GM18517 (cell line): ENCODE results near the gene BCAM.

Experiments
- ATAC-seq: cut with Tn5 transposase; IDR thresholded peaks from one replicate; pipeline ENCODE4 v1.9.1; 2021; ENCODE audit warnings: mild to moderate bottlenecking, moderate library complexity; ENCODE audit not compliant: unreplicated experiment

BCAM gene

DNA sequence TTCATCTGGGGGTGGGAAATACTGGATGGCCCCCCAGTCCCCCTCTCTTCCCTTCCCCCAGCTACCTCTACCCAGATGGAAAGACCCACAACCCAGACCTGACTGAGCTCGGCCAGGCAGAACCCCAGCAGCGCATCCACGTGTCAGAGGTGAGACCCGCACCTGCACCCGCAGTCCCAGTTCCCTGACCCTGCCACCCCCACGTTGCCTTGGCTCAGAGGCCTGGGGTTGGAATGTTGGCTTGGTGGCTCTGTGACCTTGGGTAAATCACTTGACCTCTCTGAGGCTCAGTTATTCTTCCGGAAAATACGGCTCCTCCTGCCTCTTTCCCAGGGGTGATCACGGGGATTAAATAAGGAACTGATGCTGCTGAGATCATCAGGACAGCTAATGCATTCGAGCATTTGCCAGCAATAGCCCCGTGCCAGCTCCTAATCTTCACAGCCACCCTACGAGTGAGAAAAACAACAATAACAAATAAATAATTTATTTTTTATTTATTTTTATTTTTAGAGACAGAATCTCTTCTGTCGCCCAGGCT lies 18.9 kb upstream of the BCAM start:
- no peak for ATAC-seq

DNA sequence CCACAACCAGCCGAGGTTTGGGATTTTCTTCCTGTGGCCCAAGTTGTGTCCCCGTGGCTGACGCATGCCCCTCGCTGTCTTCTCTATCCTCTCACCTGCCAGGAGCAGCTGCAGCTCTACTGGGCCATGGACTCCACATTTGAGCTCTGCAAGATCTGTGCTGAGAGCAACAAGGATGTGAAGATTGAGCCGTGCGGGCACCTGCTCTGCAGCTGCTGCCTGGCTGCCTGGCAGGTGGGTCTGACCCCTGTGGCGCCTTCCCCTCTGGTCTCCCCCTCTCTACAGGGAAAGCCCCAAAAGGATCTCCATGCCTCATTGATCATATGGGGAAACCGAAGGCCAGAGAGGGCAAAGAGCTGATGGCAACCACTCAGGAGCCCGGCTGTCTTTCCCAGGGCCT lies 16.6 kb upstream of the BCAM start:
- no peak for ATAC-seq

DNA sequence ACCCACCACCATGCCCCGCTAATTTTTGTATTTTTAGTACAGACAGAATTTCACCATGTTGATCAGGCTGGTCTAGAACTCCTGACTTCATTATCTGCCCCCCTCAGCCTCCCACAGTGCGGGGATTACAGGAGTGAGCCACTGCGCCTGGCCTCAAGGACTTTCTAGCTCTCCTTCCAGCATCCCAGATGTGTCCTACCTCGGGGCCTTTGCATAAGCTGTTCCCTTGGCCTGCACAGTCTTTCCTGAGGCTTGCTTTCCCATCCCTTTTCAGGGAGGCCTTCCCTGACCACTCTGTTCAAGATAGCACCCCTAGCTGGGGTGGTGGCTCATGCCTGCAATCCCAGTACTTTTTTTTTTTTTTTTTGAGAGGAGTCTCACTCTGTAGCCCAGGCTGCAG lies 14.3 kb upstream of the BCAM start:
- ATAC-seq: no peak

DNA sequence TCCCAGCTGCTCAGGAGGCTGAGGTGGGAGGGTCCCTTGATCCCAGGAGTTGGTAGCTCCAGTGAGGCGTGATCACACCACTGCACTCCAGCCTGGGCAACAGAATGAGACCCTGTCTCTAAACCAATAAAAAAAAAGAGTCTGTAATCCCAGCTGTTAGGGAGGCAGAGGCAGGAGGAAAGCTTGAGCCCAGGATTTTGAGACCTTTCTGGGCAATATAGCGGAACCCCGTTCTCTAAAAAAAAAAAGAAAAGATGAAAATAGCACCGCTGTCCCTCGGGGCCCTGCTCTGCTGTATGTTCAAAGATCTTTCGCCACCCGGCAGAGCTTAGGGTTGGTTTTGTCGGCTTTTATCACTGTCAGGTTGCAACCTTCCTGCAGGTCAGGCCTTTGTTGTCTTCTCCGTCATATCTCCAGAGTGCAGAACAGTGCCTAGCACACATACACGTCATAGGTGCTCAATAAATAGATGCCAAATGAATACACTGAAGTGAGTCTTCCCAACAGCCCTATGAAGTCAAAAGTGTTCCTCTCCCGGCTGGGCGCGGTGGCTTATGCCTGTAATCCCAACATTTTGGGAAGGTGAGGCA lies 13.4 kb upstream of the BCAM start:
- ATAC-seq: no peak

DNA sequence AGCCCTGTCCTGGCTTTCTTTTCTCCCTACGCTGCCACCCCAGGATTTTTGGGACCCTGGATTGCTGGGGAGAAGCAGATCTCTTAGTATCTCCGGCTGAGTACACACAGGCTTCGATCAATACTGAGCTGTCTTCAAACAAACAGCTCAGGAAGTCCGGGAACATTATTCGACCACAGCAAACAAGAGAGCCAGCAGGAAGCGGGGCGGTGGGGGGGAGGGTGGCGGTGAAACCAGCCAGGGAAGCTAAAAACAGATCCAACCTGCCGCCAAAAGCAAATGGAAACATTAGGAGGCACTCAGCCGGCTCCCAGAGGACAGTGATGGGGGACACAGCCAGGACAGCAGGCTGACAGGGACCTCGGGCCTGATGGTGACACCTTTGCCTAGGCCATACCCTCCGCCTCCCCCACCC lies 12.2 kb upstream of the BCAM start:
- ATAC-seq: no peak

DNA sequence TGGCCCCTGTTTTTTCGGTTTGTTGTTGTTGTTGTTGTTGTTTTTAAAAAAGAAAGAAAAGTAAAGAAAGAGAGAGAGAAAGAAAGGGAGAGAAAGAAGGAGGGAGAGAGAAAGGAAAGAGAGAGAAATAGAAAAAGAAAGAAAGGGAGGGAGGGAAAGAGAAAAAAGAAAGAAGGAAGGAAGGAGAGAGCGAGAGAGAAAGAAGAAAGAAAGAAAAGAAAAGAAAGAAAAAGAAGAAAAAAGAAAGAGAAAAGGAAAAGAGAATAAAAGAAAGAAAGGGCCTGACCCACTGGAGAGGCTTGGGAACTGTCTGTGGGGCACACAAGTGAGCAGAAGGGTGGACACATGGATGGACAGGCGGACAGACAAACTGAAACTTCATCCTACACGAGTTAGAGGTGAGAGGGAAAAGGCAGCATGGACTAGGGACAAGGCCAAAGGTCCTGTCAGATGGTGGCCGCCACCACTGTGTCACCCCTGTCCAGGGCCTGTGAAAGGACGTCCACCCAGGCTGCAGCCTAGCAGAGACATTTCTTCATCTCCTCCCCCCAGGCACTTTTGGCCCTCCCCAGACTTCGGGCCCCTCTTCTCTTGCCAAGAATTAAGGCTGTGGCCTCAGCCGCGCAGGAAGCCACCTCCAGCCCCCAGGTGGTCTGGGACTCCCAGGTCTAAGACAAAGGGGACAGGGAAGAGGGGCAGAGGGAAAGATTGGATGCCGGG lies 9.1 kb upstream of the BCAM start:
- no peak for ATAC-seq

DNA sequence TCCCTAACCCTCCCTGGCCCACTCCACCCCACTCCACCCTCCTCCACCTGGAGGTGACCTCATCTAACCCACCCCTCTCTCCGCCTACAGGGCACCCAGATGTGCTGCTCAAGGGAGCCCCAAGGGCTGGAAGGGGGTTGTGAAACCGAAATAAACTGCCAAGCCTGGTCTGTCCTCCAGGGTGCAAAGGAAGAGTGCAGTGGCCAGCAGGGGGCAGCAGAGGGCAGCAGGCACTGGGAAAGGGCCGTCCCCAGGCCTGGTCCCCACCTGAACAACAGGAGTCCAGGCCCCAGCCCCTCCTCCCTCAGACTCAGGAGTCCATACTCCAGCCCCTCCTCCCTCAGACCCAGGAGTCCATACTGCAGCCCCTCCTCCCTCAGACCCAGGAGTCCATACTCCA lies 8.4 kb upstream of the BCAM start:
- ATAC-seq: no peak

DNA sequence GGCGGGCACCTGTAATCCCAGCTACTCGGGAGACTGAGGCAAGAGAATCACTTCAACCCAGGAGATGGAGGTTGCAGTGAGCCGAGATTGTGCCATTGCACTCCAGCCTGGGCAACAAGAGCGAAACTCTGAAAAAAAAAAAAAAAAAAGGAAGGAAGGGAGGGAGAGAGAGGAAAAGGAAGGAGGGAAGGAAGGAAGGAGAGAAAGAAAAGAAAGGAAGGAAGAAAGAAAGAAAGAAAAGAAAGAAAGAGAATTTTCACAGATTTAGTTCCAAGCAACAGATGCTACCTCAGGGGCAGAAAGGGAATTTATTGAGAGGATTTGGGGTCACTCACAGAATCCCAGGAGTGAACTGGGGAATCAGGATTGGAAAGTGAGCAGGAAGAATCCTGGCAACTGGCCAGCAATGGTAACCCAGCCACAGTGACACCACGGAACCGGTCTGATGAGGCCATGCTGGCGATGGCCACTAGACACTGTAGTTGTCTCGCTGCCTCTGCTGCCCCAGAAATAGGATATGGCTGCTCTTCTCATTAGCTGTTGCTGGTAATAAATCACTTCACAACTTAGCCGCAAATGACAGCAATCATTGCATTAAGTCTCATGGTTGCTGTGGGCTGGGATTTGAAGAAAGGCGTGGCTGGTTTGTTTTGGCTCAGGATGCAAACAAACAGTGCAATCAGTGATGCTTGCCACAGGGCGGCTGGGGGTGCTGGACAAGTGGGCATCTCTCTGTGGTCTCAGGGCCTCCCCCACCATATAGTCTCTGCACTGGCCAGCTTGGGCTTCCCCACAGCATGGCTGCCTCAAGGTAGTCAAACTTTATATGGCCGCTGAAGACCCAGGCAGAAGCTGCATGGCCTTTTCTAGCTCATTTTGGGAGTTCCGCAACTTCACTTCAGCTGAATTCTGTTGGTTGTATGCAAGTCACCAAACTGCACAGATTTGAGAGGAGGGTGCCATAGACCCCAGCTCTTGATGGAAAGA lies 5.2 kb upstream of the BCAM start:
- no peak for ATAC-seq

DNA sequence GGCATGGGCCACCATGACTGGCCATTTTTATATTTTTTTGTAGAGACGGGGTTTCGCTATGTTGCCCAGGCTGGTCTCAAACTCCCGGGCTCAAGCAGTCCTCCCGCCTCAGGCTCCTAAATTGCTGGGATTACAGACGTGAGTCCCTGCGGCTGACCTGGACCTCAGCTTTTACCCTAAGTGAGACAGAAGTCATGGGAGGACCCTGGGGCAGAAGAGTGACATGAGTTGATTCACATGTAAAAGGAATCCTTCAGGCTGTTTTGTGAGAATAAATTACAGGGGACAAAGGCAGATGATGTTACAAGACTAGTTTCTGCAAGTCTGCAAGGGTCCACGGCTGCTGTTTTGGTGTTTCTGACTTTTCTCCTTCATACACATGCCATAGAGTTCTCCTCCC lies 2.6 kb upstream of the BCAM start:
- no peak for ATAC-seq

DNA sequence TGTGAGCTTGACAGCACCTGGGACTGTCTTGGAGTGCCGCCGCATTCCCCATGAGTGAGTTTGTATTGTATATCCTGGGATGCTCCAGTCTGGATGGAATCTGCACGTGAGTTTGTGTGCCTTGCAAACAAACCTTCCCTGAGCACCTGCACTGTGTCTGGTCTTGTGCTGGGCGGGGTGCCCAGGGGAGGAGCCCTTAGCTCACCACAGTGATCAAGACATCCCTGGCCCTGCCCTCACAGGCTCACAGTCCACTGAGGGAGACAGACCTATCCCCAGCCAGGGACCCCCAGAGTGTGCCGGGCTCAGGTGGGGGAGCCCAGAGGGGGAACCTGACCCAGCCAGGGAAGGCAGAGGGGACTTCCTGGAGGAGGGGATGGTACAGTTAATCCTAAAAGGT lies 1.7 kb upstream of the BCAM start:
- no peak for ATAC-seq

DNA sequence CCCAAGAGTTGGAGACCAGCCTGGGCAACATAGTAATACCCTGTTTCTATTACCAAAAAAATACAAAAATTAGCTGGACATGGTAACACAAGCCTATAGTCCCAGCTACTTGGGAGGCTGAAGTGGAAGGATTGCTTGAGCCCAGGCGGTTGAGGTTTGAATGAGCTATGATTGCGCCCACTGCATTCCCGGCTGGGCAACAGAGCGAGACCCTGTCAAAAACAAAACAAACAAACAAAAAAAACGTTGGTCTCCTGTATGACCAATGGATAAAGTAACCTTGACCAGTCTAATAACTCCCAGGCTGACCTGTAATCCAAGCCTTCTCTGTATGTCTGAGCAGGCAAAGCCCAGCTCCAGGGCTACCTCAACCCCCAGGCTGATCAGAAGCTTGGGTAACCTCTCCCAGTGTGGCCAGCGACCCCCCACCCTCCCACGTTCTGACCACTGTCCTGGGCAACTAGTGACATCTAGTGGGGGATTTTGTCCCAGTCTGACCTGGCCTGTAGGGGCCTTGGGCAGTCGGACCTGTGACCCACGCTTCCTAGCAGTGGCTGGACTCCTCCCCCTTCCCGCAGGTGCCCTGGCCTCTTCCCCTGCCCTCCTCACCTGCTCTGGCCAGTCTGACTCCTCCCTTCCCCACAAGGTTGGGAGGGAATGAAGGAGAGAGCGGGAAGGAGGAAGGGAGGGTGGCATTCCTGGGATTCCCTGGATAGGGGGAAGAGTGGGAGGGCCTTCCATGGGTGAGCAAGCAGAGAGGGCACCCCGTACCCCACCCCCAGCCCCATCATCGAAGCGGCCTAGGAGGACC lies 1.0 kb upstream of the BCAM start:
- ATAC-seq: no peak

DNA sequence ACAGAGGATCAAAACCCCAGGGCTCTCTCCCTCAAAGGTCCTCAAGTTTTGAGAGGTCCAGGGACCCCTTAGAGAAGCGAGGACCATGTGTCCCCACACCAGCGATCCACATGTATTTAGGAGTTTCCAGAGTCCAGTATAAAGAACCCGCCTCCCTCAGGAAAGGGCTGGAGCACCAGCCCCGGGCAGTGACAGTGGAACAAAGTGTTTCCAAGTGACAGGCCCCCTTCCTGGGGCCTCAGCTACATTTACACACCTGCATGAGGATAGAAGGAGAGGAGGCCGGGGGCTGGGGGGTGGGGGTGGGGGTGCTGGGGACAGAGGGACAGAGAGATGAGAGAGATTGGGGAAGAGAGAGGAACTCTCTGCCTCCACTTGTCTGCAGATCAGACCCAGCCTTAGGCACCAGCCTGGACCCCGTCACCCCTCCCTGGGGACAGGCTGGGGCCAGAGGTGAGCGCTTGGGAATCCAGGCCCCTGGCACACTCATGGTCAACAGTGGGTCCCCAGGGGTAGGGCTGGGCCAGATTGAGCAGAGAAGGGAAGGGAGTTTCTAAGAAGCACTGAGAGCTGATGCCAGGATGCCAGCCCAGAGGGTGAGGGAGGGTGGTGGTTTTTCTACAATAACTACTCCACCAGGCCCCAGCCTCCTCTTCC lies 802 bp downstream of the BCAM start:
- no peak for ATAC-seq

DNA sequence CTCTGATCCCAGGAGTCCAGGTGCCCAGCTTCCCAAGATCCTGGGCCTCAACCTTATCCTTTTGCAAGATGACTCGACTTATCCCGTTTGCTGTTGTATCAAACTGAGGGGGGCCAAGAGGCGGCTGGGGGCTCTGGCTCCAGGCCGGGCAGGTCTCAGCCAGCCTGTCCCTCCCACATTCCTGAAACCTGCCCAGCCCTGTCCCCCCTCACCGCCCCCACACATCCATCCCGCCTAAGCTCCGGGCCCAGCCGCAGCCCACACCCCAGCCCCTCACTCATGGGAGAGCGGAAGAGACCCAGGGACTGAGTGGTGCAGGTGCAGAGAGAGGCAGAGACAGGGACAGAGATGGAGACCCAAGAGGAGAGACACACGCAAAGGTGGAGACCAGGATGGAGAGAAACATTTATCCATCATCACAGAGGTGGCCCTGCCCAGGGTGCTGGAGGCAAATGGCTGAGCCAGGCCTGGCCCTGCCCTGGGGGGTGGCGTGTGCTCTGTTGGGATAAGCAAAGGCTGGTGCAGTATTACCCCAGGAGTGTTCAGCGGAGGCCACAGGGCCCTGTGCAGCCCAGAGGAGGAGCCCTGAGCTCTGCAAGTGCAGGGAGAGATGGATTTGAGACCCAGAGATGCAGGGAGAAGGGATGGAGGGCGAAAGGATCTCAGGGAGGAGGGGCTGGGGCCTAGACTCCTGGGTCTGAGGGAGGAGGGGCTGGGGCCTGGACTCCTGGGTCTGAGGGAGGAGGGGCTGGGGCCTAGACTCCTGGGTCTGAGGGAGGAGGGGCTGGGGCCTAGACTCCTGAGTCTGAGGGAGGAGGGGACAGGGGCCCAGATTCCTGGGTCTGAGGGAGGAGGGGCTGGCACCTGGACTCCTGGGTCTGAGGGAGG lies 1.6 kb downstream of the BCAM start:
- ATAC-seq: no peak

DNA sequence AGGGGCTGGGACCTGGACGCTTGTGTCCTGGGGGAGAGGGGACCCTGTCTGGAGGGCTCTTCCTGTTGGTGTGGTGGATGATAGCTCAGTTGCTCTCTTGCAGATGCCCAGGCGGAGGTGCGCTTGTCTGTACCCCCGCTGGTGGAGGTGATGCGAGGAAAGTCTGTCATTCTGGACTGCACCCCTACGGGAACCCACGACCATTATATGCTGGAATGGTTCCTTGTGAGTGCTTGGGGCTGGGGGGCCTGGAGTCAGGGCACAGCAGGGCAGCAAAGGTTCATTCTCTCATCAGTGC lies 2.2 kb downstream of the BCAM start:
- no peak for ATAC-seq

DNA sequence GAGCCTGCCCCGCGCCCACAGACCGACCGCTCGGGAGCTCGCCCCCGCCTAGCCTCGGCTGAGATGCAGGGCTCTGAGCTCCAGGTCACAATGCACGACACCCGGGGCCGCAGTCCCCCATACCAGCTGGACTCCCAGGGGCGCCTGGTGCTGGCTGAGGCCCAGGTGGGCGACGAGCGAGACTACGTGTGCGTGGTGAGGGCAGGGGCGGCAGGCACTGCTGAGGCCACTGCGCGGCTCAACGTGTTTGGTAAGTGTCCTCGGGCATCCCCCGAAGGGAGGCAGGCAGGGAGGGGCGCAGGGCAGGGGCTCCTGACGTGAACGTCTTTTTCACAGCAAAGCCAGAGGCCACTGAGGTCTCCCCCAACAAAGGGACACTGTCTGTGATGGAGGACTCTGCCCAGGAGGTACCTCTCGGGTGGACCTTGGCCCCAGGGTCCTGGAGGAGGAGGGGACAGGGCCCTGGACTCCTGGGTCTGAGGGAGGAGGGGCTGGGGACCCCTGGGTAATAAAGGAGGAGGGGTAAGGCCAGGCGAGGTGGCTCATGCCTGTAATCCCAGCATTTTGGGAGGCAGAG lies 3.3 kb downstream of the BCAM start:
- no peak for ATAC-seq

DNA sequence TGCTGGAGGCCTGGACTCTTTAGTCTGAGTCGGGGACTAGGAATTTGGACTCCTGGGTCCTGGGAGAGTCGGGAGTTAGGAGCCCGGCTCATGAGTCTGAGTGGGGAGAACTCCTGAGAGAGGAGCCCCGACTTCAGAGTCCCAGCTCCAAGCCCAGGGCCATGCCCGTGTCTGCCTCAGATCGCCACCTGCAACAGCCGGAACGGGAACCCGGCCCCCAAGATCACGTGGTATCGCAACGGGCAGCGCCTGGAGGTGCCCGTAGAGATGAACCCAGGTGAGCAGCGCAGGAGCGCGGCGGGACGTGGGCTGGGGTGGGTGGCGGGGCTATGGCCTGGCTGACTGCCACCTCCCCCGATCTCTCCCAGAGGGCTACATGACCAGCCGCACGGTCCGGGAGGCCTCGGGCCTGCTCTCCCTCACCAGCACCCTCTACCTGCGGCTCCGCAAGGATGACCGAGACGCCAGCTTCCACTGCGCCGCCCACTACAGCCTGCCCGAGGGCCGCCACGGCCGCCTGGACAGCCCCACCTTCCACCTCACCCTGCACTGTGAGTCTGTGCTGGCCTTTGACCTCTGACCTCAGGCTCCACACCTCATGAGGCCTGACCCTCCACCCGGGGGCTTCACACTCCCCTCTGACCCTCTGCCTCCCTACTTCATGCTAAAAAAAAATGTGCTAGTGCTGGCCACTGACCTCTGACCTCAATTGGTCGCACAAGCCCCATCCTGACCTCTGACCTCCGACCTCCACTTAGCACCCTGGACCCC lies 4.4 kb downstream of the BCAM start:
- ATAC-seq: no peak

DNA sequence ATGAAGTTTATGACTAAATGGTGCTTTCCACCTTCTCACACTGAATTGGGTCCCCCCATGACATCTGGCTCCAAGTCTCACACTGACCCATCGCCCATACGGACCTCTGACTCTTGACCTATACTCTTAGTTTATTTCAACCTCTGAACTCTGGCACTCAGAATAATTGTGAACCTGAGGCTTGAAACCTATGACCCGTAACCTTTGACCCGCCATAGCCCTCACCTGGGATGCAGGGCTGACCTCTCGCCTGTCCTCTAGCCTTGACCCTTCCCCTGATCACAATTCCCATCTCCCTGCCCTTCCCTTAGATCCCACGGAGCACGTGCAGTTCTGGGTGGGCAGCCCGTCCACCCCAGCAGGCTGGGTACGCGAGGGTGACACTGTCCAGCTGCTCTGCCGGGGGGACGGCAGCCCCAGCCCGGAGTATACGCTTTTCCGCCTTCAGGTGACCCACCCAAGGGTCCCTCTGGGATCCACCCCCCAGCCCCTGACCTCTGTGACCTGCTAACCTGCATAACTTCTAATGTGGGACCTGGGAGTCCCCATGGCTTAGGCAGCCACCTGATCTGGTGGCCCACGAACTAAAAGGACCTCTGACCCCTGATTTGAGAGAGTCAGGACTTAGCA lies 5.1 kb downstream of the BCAM start:
- ATAC-seq: no peak

DNA sequence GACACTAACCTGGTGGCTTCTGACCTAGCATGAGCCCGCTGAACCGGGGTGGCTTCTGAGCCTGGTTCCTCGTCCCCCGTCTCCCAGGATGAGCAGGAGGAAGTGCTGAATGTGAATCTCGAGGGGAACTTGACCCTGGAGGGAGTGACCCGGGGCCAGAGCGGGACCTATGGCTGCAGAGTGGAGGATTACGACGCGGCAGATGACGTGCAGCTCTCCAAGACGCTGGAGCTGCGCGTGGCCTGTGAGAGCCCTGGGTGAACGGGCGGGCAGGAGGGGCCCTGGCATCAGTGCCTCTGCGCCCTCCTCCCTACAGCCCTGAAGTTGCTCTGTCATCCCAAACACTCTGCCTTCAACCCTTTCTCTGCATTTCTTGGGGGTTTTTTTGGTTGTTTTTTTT lies 5.6 kb downstream of the BCAM start:
- ATAC-seq: no peak
